Keratinocyte (primary cell): Measurements from ENCODE around the gene CFAP300. TPM values are rescaled to one million over a fixed set of nuclear protein-coding genes. Genes with fewer than 3 reads are reported as not detected.

Source experiments
- DNase-seq: peaks from one replicate; pipeline ENCODE4 v3.0.0-alpha.2; 2011; ENCODE audit warnings: low read depth, missing footprints, low spot score
- FAIRE-seq: peaks from 2 replicates; lab custom pipeline; 2011; peaks lifted over from hg19 to GRCh38; lab: Jason Lieb, UNC
- H2AFZ ChIP-seq: 2 replicates; pipeline ENCODE4 v1.6.0; 2012; ENCODE audit warnings: low read length, control low read depth, inconsistent platforms; ENCODE audit not compliant: control insufficient read depth
- H3K27ac ChIP-seq: 2 replicates; pipeline ENCODE4 v1.5.1; 2011; ENCODE audit warnings: low read length; ENCODE audit not compliant: control insufficient read depth, insufficient read depth
- H3K27me3 ChIP-seq: 3 replicates; pipeline ENCODE4 v1.6.0; 2011; ENCODE audit warnings: low read length; ENCODE audit not compliant: control insufficient read depth, insufficient read depth; ENCODE audit errors: extremely low read depth
- H3K36me3 ChIP-seq, 2 experiments: 2 replicates in 1 of 2; 3 replicates in 1 of 2; pipeline ENCODE4 v1.5.1; 2011; ENCODE audit warnings: low read length in 2 of 2, mild to moderate bottlenecking in 1 of 2; ENCODE audit not compliant: control insufficient read depth in 2 of 2, insufficient read depth in 2 of 2; ENCODE audit errors: extremely low read depth in 1 of 2
- H3K4me1 ChIP-seq: 3 replicates; pipeline ENCODE4 v1.5.1; 2011; ENCODE audit warnings: low read length; ENCODE audit not compliant: control insufficient read depth, insufficient read depth; ENCODE audit errors: extremely low read depth
- H3K4me2 ChIP-seq: 3 replicates; pipeline ENCODE4 v1.6.0; 2011; ENCODE audit warnings: low read depth, low read length; ENCODE audit not compliant: control insufficient read depth, insufficient read depth; ENCODE audit errors: extremely low read depth
- H3K4me3 ChIP-seq, 3 experiments: fragments of 200-600 bp in 1 of 3; sonication (generic) in 1 of 3; 2 replicates in 2 of 3; 3 replicates in 1 of 3; pipeline ENCODE4 v1.5.1; 2011 to 2016; ENCODE audit warnings: low read length in 3 of 3, mild to moderate bottlenecking in 3 of 3, control low read depth in 2 of 3, inconsistent platforms in 1 of 3, low read depth in 1 of 3, mixed read lengths in 1 of 3, mixed run types in 1 of 3, moderate library complexity in 1 of 3; ENCODE audit not compliant: control insufficient read depth in 2 of 3, insufficient read depth in 2 of 3; ENCODE audit errors: extremely low read depth in 1 of 3
- H3K79me2 ChIP-seq: 2 replicates; pipeline ENCODE4 v1.6.0; 2012; ENCODE audit warnings: low read length; ENCODE audit not compliant: control insufficient read depth, insufficient read depth
- H3K9ac ChIP-seq: 3 replicates; pipeline ENCODE4 v1.6.0; 2011; ENCODE audit warnings: low read length; ENCODE audit not compliant: control insufficient read depth, insufficient read depth; ENCODE audit errors: extremely low read depth
- H3K9me1 ChIP-seq: 3 replicates; pipeline ENCODE4 v1.6.0; 2011; ENCODE audit warnings: low read length; ENCODE audit not compliant: control insufficient read depth, insufficient read depth; ENCODE audit errors: extremely low read depth
- H3K9me3 ChIP-seq: 2 replicates; pipeline ENCODE4 v1.5.1; 2012; ENCODE audit warnings: low read depth, low read length; ENCODE audit not compliant: control insufficient read depth
- H4K20me1 ChIP-seq: 3 replicates; pipeline ENCODE4 v1.6.0; 2011; ENCODE audit warnings: low read length; ENCODE audit not compliant: control insufficient read depth, insufficient read depth; ENCODE audit errors: extremely low read depth
- EZH2 ChIP-seq: IDR thresholded peaks from one replicate; pipeline ENCODE4 v1.6.1; 2012; ENCODE audit warnings: inconsistent platforms, mild to moderate bottlenecking, low read length, moderate library complexity
- dilution Hi-C: fragments of 300-500 bp; cut with MboI; formaldehyde crosslinking; loops from one replicate; pipeline ENCODE4 v1.7.0; 2020; ENCODE audit warnings: low sequenced_read_pairs; ENCODE audit not compliant: extremely low pct_ligation_motif_present
- polyA plus RNA-seq, 5 experiments: library from polyadenylated mRNA; depleted of rRNA in 3 of 5; stranded (reverse) in 3 of 5; stranded (forward) in 1 of 5; unstranded in 1 of 5; fragments of >200 nt; gene quantifications; 1 replicate in 1 of 5; 2 replicates in 3 of 5; 3 replicates in 1 of 5; pipeline versions ENCODE4 v1.2.1 to v1.2.3, GENCODE V29; 2011 to 2012; ENCODE audit warnings: missing spikeins in 2 of 5, low read depth in 1 of 5, low replicate concordance in 1 of 5
- TF ChIP-seq, protein P1 (sequence below), 3 experiments: IDR thresholded peaks in 1 of 3; conservative IDR thresholded peaks in 1 of 3; optimal IDR thresholded peaks in 1 of 3; 2 replicates in 2 of 3; 3 replicates in 1 of 3; pipeline versions ENCODE3 to v1.5.1; 2011; ENCODE audit warnings: low read length in 3 of 3, mild to moderate bottlenecking in 3 of 3, moderate library complexity in 2 of 3, control low read depth in 1 of 3, inconsistent platforms in 1 of 3; ENCODE audit not compliant: insufficient read depth in 2 of 3; ENCODE audit errors: extremely low read depth in 1 of 3

CFAP300 gene
- polyA plus RNA-seq, 1 donor (not counting 4 experiments of a cell fraction or from before 2014, with no cell fraction given), result 2.6 TPM

DNA sequence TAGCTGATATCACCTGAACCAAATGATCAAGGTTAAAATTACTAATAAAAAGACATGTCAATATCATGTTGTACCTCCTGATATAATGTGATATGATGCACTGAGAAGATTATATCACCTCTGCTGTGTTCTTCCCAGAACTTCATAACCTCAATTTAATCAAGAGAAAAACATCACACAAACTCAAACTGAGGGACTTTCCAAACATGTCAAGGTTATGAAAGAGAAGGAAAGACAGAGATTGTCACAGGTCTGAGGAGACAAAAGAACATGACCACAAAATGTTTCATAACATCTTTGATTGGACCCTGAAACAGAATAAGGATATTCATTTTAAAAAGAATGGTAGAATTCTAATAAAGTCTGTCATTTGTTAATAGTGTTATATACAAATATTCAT, 43.0 kb upstream of the CFAP300 start:
- no peak for FAIRE-seq
- H2AFZ ChIP-seq, result no peak overlapping the region
- dilution Hi-C loops, result no loop called here

DNA sequence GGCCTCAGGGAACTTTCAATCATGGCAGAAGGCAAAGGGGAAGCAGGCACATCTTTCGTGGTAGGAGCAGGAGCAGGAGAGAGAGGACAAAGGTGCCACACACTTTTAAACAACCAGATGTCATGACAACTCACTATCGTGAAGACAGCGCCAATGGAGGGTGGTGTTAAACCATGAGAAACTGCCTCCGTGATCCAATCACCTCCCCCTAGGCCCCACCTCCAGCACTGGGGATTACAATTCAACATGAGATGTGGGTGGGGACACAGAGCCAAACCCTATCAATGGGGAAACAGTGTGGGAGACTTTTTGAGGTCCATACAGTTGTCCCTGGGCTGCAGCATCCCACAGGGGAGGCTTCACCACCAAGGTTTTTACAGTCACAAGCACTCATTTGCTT, 41.9 kb upstream of the CFAP300 start:
- no peak for DNase-seq
- no peak overlapping the region for H3K27ac ChIP-seq
- H4K20me1 ChIP-seq, result no peaks in the 10 kb centered on the region
- H3K9me3 ChIP-seq, result no peaks in the 10 kb centered on the region
- dilution Hi-C loops, result no loop called here
- no peak overlapping the region for H2AFZ ChIP-seq
- H3K79me2 ChIP-seq, result no peaks in the 10 kb centered on the region
- no peak for FAIRE-seq
- no peaks in the 10 kb centered on the region for H3K9me1 ChIP-seq
- no peak overlapping the region for H3K4me2 ChIP-seq
- H3K9ac ChIP-seq, result no peak overlapping the region
- no peaks in the 10 kb centered on the region for H3K36me3 ChIP-seq
- no peaks in the 10 kb centered on the region for H3K27me3 ChIP-seq
- H3K4me1 ChIP-seq, result peaks cover 13% of the 10 kb centered on the region
- no peak overlapping the region for H3K4me3 ChIP-seq
- TF ChIP-seq, protein P1, sequence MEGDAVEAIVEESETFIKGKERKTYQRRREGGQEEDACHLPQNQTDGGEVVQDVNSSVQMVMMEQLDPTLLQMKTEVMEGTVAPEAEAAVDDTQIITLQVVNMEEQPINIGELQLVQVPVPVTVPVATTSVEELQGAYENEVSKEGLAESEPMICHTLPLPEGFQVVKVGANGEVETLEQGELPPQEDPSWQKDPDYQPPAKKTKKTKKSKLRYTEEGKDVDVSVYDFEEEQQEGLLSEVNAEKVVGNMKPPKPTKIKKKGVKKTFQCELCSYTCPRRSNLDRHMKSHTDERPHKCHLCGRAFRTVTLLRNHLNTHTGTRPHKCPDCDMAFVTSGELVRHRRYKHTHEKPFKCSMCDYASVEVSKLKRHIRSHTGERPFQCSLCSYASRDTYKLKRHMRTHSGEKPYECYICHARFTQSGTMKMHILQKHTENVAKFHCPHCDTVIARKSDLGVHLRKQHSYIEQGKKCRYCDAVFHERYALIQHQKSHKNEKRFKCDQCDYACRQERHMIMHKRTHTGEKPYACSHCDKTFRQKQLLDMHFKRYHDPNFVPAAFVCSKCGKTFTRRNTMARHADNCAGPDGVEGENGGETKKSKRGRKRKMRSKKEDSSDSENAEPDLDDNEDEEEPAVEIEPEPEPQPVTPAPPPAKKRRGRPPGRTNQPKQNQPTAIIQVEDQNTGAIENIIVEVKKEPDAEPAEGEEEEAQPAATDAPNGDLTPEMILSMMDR (optimal IDR thresholded peaks at IDR 0.05 in 1 of 3, IDR thresholded peaks at IDR 0.05 in 1 of 3, conservative IDR thresholded peaks at IDR 0.05 in 1 of 3; ENCODE audit: extremely low read depth in 1 of 3, insufficient read depth in 2 of 3, low read length in 3 of 3), result no peak
- TF ChIP-seq EZH2, result no peak

More for the DNA sequence above, 43.0 kb upstream of the CFAP300 start:
- Histone ChIP-seq H3K9me3 (no peaks in the 10 kb centered on the region), H3K4me3 (no peak overlapping the region), H3K27me3 (no peaks in the 10 kb centered on the region), H3K9me1 (no peaks in the 10 kb centered on the region), H3K79me2 (no peaks in the 10 kb centered on the region), H3K4me1 (peaks cover 6% of the 10 kb centered on the region), H3K36me3 (no peaks in the 10 kb centered on the region), H3K27ac (no peak overlapping the region), H4K20me1 (no peaks in the 10 kb centered on the region), H3K4me2 (no peak overlapping the region), H3K9ac (no peak overlapping the region)
- no peak for TF ChIP-seq EZH2
- TF ChIP-seq, protein P1 (optimal IDR thresholded peaks at IDR 0.05 in 1 of 3, IDR thresholded peaks at IDR 0.05 in 1 of 3, conservative IDR thresholded peaks at IDR 0.05 in 1 of 3; ENCODE audit: extremely low read depth in 1 of 3, insufficient read depth in 2 of 3, low read length in 3 of 3), result no peak
- no peak for DNase-seq
